ENCODE data around the gene SLC9A7.

Gene SLC9A7

GRCh38 chrX:46695491-46695890, 63.4 kb downstream of the SLC9A7 start:
- no peak for DNase-seq

GRCh38 chrX:46694549-46694948, 64.4 kb downstream of the SLC9A7 start:
- no peak for DNase-seq

- no peak for DNase-seq
These were observed 65.8 kb downstream of the SLC9A7 start for GRCh38 chrX:46693149-46693548.

GRCh38 chrX:46690818-46691217, 68.1 kb downstream of the SLC9A7 start:
- DNase-seq = no peak

- no peak for DNase-seq
These were observed 71.3 kb downstream of the SLC9A7 start for GRCh38 chrX:46687619-46688018.

- peak; percentile 13 for DNase-seq
These were observed 72.8 kb downstream of the SLC9A7 start for GRCh38 chrX:46686003-46686645.

- no peak for DNase-seq
These were observed 75.9 kb downstream of the SLC9A7 start for GRCh38 chrX:46683048-46683447.

GRCh38 chrX:46681849-46682248, 77.1 kb downstream of the SLC9A7 start:
- no peak for DNase-seq

- no peak for DNase-seq
These were observed 80.7 kb downstream of the SLC9A7 start for GRCh38 chrX:46678232-46678631.

GRCh38 chrX:46676399-46677356, 82.2 kb downstream of the SLC9A7 start:
- DNase-seq = no peak

- no peak for DNase-seq
These were observed 85.1 kb downstream of the SLC9A7 start for GRCh38 chrX:46673620-46674359.

GRCh38 chrX:46670316-46670715, 88.6 kb downstream of the SLC9A7 start:
- DNase-seq = no peak

GRCh38 chrX:46666831-46667230, 92.1 kb downstream of the SLC9A7 start:
- no peak for DNase-seq

- peak; percentile 8 for DNase-seq
These were observed 93.4 kb downstream of the SLC9A7 start for GRCh38 chrX:46665232-46666152.

- DNase-seq = no peak
These were observed 96.5 kb downstream of the SLC9A7 start for GRCh38 chrX:46662188-46662958.

GRCh38 chrX:46653482-46653881, 105.4 kb downstream of the SLC9A7 start:
- peak; percentile 5 for DNase-seq

- DNase-seq = peak; percentile 15
These were observed 109.3 kb downstream of the SLC9A7 start for GRCh38 chrX:46649421-46650260.

- DNase-seq = no peak
These were observed 110.3 kb downstream of the SLC9A7 start for GRCh38 chrX:46648660-46649059.

- DNase-seq = no peak
These were observed 111.7 kb downstream of the SLC9A7 start for GRCh38 chrX:46647251-46647650.

- no peak for DNase-seq
These were observed 113.3 kb downstream of the SLC9A7 start for GRCh38 chrX:46645614-46646013.

GRCh38 chrX:46643636-46644035, 115.3 kb downstream of the SLC9A7 start:
- DNase-seq = no peak
